HCT116 (cell line): Measurements from ENCODE around the gene LRRTM3. TPM values are rescaled to one million over a fixed set of nuclear protein-coding genes. Genes with fewer than 3 reads are reported as not detected.

Source experiments
- ATAC-seq: fragments of 200-7000 bp; cut with Tn5 transposase; 2 replicates; pipeline ENCODE4 v1.9.1; 2020; ENCODE audit warnings: mild to moderate bottlenecking, moderate library complexity
- BruUV-seq: library from RNA; stranded (reverse); fragments of 400-500 nt; replicated peaks from 2 replicates; lab custom pipeline; 2021; lab: Mats Ljungman, UMichigan
- CTCF ChIA-PET: fragments of 300-600 bp; sonication (Branson Sonifier 250); formaldehyde crosslinking; loops from one replicate; lab custom pipeline; 2021; ENCODE audit warnings: antibody characterized with exemption; lab: Charles Lee
- POLR2A ChIA-PET: fragments of 300-600, 350-600 bp; sonication (Branson Sonifier 250); formaldehyde crosslinking; loops from one replicate; lab custom pipeline; 2021; ENCODE audit warnings: antibody characterized with exemption; lab: Charles Lee
- RAD21 ChIA-PET, 2 experiments: fragments of 300-600 bp; sonication (Branson Sonifier 250); formaldehyde crosslinking; loops; one replicate each; lab custom pipeline; 2023; ENCODE audit warnings: low total read pairs in 2 of 2; ENCODE audit not compliant: uncharacterized antibody in 2 of 2, unreplicated experiment in 2 of 2, low non-redundant PET in 1 of 2; lab: Charles Lee
- DNase-seq: peaks from one replicate; pipeline ENCODE4 v3.0.0-alpha.2; 2010; ENCODE audit warnings: low read depth, low spot score
- H2AFZ ChIP-seq: fragments of 200-600 bp; shearing (Covaris generic), sonication (generic); 2 replicates; pipeline ENCODE4 v1.6.1; 2017; ENCODE audit warnings: low read depth, mixed run types, mixed read lengths, antibody characterized with exemption, low read length; ENCODE audit not compliant: poor library complexity, severe bottlenecking
- H3K27ac ChIP-seq: 2 replicates; pipeline ENCODE4 v1.5.1; 2012; ENCODE audit warnings: low read depth, low read length
- H3K27me3 ChIP-seq: fragments of 200-600 bp; sonication (generic); 2 replicates; pipeline ENCODE4 v1.6.1; 2016; ENCODE audit warnings: mixed run types, low read length, mixed read lengths; ENCODE audit not compliant: insufficient read depth
- H3K36me3 ChIP-seq, 2 experiments: fragments of 200-500 bp in 1 of 2; fragments of 200-600 bp in 1 of 2; sonication (Bioruptor generic) in 1 of 2; sonication (generic) in 1 of 2; 2 replicates each; pipeline versions ENCODE4 v1.5.1 to v1.6.1; 2014 to 2016; ENCODE audit warnings: low read length in 2 of 2, inconsistent platforms in 1 of 2, mixed read lengths in 1 of 2, mixed run types in 1 of 2; ENCODE audit not compliant: insufficient read depth in 2 of 2, control insufficient read depth in 1 of 2
- H3K4me1 ChIP-seq, 2 experiments: fragments of 200-600 bp in 1 of 2; sonication (generic) in 1 of 2; 2 replicates each; pipeline versions ENCODE4 v1.5.1 to v1.6.1; 2012 to 2017; ENCODE audit warnings: low read length in 2 of 2, inconsistent platforms in 1 of 2, mild to moderate bottlenecking in 1 of 2, mixed read lengths in 1 of 2, mixed run types in 1 of 2, moderate library complexity in 1 of 2; ENCODE audit not compliant: insufficient read depth in 2 of 2, control insufficient read depth in 1 of 2
- H3K4me2 ChIP-seq: fragments of 200-600 bp; sonication (generic); 2 replicates; pipeline ENCODE4 v1.6.1; 2017; ENCODE audit warnings: mixed run types, low read length, mixed read lengths
- H3K4me3 ChIP-seq, 2 experiments: fragments of 200-600 bp in 1 of 2; sonication (generic) in 1 of 2; replicated peaks in 1 of 2; 2 replicates each; pipeline ENCODE4 v1.5.1; 2011 to 2016; ENCODE audit warnings: low read length in 2 of 2, control low read depth in 1 of 2, low read depth in 1 of 2, mild to moderate bottlenecking in 1 of 2, mixed read lengths in 1 of 2, mixed run types in 1 of 2
- H3K79me2 ChIP-seq: fragments of 200-600 bp; sonication (generic); 2 replicates; pipeline ENCODE4 v1.6.1; 2017; ENCODE audit warnings: mild to moderate bottlenecking, mixed run types, low read length, moderate library complexity, mixed read lengths; ENCODE audit not compliant: insufficient read depth
- H3K9ac ChIP-seq: fragments of 200-600 bp; sonication (generic); 2 replicates; pipeline ENCODE4 v1.6.1; 2016; ENCODE audit warnings: low read length, mixed read lengths
- H3K9me2 ChIP-seq: fragments of 200-600 bp; sonication (generic), shearing (Covaris generic); 2 replicates; pipeline ENCODE4 v1.6.1; 2017; ENCODE audit warnings: mixed run types, mild to moderate bottlenecking, moderate library complexity; ENCODE audit not compliant: insufficient read depth
- H3K9me3 ChIP-seq, 2 experiments: fragments of 200-500 bp in 1 of 2; fragments of 200-600 bp in 1 of 2; sonication (Bioruptor generic) in 1 of 2; sonication (generic) in 1 of 2; 2 replicates each; pipeline ENCODE4 v1.6.1; 2014 to 2017; ENCODE audit warnings: low read length in 2 of 2, mixed read lengths in 2 of 2, inconsistent platforms in 1 of 2, low read depth in 1 of 2, mild to moderate bottlenecking in 1 of 2, mixed run types in 1 of 2, moderate library complexity in 1 of 2; ENCODE audit not compliant: control insufficient read depth in 1 of 2, insufficient read depth in 1 of 2
- H4K20me1 ChIP-seq: fragments of 200-600 bp; sonication (generic), shearing (Covaris generic); 2 replicates; pipeline ENCODE4 v1.6.1; 2017; ENCODE audit warnings: mixed run types, mild to moderate bottlenecking, moderate library complexity; ENCODE audit not compliant: insufficient read depth
- CBX3 ChIP-seq: IDR thresholded peaks from 2 replicates; pipeline ENCODE4 v1.6.1; 2012; ENCODE audit warnings: low read depth
- CEBPB ChIP-seq: IDR thresholded peaks from 2 replicates; pipeline ENCODE4 v1.6.1; 2012; ENCODE audit warnings: low read depth
- EGR1 ChIP-seq: IDR thresholded peaks from 2 replicates; pipeline ENCODE4 v1.6.1; 2012; ENCODE audit warnings: low read depth
- ELF1 ChIP-seq: IDR thresholded peaks from 2 replicates; pipeline ENCODE4 v1.6.1; 2012; ENCODE audit warnings: low read depth, borderline replicate concordance
- EZH2 ChIP-seq: fragments of 200-600 bp; sonication (generic); IDR thresholded peaks from 2 replicates; pipeline ENCODE4 v1.6.1; 2017; ENCODE audit warnings: antibody characterized with exemption, mixed run types
- EZH2phosphoT487 ChIP-seq: fragments of 200-600 bp; IDR thresholded peaks from 2 replicates; pipeline ENCODE4 v1.6.1; 2018; ENCODE audit warnings: antibody characterized with exemption, borderline replicate concordance
- JUND ChIP-seq: IDR thresholded peaks from 2 replicates; pipeline ENCODE4 v1.6.1; 2012
- POLR2AphosphoS5 ChIP-seq: IDR thresholded peaks from 2 replicates; pipeline ENCODE4 v1.6.1; 2011; ENCODE audit warnings: mild to moderate bottlenecking, low read depth, low read length, moderate library complexity
- RAD21 ChIP-seq: IDR thresholded peaks from 2 replicates; pipeline ENCODE4 v1.6.1; 2012; ENCODE audit warnings: low read depth, mild to moderate bottlenecking
- SIN3A ChIP-seq: IDR thresholded peaks from 2 replicates; pipeline ENCODE4 v1.6.1; 2012; ENCODE audit warnings: low read depth
- SP1 ChIP-seq: IDR thresholded peaks from 2 replicates; pipeline ENCODE4 v1.6.1; 2012; ENCODE audit warnings: low read depth
- SRF ChIP-seq: IDR thresholded peaks from 2 replicates; pipeline ENCODE4 v1.6.1; 2012; ENCODE audit warnings: low read depth
- YY1 ChIP-seq: IDR thresholded peaks from 2 replicates; pipeline ENCODE4 v1.6.1; 2011; ENCODE audit warnings: low read length, low read depth, moderate library complexity, mild to moderate bottlenecking; ENCODE audit not compliant: insufficient replicate concordance; ENCODE audit errors: extremely low read depth
- ZFX ChIP-seq: fragments of 450-650 bp; IDR thresholded peaks from 2 replicates; pipeline ENCODE4 v1.6.1; 2017
- ZNF274 ChIP-seq: fragments of 200-500 bp; sonication (Bioruptor generic); IDR thresholded peaks from 2 replicates; pipeline ENCODE4 v1.6.1; 2014; ENCODE audit warnings: mild to moderate bottlenecking, low read depth, low read length, inconsistent platforms
- intact Hi-C: fragments of 100-400 bp; cut with micrococcal nuclease; formaldehyde crosslinking; loops from 2 replicates; pipeline ENCODE4 v1.10.0; 2022
- total RNA-seq: library from RNA; stranded (reverse); gene quantifications from one replicate; pipeline ENCODE4 v1.2.1, GENCODE V29; 2021; ENCODE audit not compliant: unreplicated experiment
- TF ChIP-seq, protein P1 (sequence below): IDR thresholded peaks from 2 replicates; pipeline ENCODE4 v1.6.1; 2012; ENCODE audit warnings: low read depth
- TF ChIP-seq, protein P2 (sequence below): IDR thresholded peaks from 2 replicates; pipeline ENCODE4 v1.6.1; 2011; ENCODE audit warnings: mild to moderate bottlenecking, low read length, moderate library complexity; ENCODE audit not compliant: insufficient replicate concordance; ENCODE audit errors: extremely low read depth
- TF ChIP-seq, protein P3 (sequence below), 3 experiments: fragments of 200-600 bp in 1 of 3; sonication (generic) in 1 of 3; IDR thresholded peaks in 2 of 3; conservative IDR thresholded peaks in 1 of 3; 2 replicates each; pipeline ENCODE4 v1.5.1; 2012 to 2017; ENCODE audit warnings: low read depth in 2 of 3, low read length in 2 of 3, antibody characterized with exemption in 1 of 3, borderline replicate concordance in 1 of 3, control low read depth in 1 of 3, mild to moderate bottlenecking in 1 of 3, mixed read lengths in 1 of 3, mixed run types in 1 of 3, moderate library complexity in 1 of 3; ENCODE audit not compliant: insufficient read depth in 1 of 3
- TF ChIP-seq, protein P4 (sequence below): IDR thresholded peaks from 2 replicates; pipeline ENCODE4 v1.6.1; 2012
- TF ChIP-seq, protein P5 (sequence below): IDR thresholded peaks from 2 replicates; pipeline ENCODE4 v1.6.1; 2012

LRRTM3 gene
- total RNA-seq, 1 experiment from 2014 or later, result not detected

DNA sequence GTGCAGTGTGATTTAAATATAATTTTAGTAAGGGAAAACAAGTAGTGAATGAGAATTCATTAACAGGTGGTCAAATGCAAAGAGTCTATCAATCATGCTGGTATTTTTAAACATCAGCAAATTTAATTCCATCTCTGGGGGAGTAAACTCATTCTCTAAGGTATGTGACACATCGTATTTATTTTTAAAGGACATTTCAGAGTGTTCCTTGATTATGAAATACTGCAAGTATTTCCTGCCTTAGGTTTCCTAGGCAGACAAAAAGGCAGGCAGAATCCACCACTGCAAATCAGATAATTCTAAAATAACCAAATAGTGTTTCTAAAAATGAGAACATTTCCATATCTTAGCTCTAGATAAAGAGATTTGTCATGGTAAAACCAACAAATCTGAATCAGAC, 193.8 kb downstream of the LRRTM3 start:
- ATAC-seq, result no peak
- ChIA-PET CTCF (no interaction called here), POLR2A (no interaction called here), RAD21 (no interaction called here)
- no peaks in the 10 kb centered on the region for H4K20me1 ChIP-seq
- H3K36me3 ChIP-seq, result no peaks in the 10 kb centered on the region
- no peaks in the 10 kb centered on the region for H3K9me3 ChIP-seq
- H3K9ac ChIP-seq, result no peak overlapping the region
- no peak overlapping the region for H3K27ac ChIP-seq
- no peaks in the 10 kb centered on the region for H3K9me2 ChIP-seq
- no peaks in the 10 kb centered on the region for H3K79me2 ChIP-seq
- no peak overlapping the region for H3K4me3 ChIP-seq
- TF ChIP-seq ZFX, result no peak
- no peak for TF ChIP-seq JUND
- no peak for TF ChIP-seq YY1
- no peak for TF ChIP-seq SRF
- TF ChIP-seq CEBPB, result no peak
- TF ChIP-seq, protein P1, sequence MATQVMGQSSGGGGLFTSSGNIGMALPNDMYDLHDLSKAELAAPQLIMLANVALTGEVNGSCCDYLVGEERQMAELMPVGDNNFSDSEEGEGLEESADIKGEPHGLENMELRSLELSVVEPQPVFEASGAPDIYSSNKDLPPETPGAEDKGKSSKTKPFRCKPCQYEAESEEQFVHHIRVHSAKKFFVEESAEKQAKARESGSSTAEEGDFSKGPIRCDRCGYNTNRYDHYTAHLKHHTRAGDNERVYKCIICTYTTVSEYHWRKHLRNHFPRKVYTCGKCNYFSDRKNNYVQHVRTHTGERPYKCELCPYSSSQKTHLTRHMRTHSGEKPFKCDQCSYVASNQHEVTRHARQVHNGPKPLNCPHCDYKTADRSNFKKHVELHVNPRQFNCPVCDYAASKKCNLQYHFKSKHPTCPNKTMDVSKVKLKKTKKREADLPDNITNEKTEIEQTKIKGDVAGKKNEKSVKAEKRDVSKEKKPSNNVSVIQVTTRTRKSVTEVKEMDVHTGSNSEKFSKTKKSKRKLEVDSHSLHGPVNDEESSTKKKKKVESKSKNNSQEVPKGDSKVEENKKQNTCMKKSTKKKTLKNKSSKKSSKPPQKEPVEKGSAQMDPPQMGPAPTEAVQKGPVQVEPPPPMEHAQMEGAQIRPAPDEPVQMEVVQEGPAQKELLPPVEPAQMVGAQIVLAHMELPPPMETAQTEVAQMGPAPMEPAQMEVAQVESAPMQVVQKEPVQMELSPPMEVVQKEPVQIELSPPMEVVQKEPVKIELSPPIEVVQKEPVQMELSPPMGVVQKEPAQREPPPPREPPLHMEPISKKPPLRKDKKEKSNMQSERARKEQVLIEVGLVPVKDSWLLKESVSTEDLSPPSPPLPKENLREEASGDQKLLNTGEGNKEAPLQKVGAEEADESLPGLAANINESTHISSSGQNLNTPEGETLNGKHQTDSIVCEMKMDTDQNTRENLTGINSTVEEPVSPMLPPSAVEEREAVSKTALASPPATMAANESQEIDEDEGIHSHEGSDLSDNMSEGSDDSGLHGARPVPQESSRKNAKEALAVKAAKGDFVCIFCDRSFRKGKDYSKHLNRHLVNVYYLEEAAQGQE, result no peak
- TF ChIP-seq POLR2AphosphoS5, result no peak
- no peak for TF ChIP-seq CBX3
- TF ChIP-seq, protein P2, sequence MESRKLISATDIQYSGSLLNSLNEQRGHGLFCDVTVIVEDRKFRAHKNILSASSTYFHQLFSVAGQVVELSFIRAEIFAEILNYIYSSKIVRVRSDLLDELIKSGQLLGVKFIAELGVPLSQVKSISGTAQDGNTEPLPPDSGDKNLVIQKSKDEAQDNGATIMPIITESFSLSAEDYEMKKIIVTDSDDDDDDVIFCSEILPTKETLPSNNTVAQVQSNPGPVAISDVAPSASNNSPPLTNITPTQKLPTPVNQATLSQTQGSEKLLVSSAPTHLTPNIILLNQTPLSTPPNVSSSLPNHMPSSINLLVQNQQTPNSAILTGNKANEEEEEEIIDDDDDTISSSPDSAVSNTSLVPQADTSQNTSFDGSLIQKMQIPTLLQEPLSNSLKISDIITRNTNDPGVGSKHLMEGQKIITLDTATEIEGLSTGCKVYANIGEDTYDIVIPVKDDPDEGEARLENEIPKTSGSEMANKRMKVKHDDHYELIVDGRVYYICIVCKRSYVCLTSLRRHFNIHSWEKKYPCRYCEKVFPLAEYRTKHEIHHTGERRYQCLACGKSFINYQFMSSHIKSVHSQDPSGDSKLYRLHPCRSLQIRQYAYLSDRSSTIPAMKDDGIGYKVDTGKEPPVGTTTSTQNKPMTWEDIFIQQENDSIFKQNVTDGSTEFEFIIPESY, result no peak
- TF ChIP-seq, protein P3, sequence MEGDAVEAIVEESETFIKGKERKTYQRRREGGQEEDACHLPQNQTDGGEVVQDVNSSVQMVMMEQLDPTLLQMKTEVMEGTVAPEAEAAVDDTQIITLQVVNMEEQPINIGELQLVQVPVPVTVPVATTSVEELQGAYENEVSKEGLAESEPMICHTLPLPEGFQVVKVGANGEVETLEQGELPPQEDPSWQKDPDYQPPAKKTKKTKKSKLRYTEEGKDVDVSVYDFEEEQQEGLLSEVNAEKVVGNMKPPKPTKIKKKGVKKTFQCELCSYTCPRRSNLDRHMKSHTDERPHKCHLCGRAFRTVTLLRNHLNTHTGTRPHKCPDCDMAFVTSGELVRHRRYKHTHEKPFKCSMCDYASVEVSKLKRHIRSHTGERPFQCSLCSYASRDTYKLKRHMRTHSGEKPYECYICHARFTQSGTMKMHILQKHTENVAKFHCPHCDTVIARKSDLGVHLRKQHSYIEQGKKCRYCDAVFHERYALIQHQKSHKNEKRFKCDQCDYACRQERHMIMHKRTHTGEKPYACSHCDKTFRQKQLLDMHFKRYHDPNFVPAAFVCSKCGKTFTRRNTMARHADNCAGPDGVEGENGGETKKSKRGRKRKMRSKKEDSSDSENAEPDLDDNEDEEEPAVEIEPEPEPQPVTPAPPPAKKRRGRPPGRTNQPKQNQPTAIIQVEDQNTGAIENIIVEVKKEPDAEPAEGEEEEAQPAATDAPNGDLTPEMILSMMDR (IDR thresholded peaks at IDR 0.05 in 2 of 3, conservative IDR thresholded peaks at IDR 0.05 in 1 of 3; ENCODE audit: borderline replicate concordance in 1 of 3, insufficient read depth in 1 of 3, low read depth in 2 of 3, low read length in 2 of 3), result no peak
- no peak for TF ChIP-seq EZH2phosphoT487
- no peak for TF ChIP-seq EZH2
- no peak for TF ChIP-seq RAD21
- no peak for TF ChIP-seq ZNF274
- TF ChIP-seq SP1, result no peak
- TF ChIP-seq ELF1, result no peak
- TF ChIP-seq, protein P4, sequence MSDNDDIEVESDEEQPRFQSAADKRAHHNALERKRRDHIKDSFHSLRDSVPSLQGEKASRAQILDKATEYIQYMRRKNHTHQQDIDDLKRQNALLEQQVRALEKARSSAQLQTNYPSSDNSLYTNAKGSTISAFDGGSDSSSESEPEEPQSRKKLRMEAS, result no peak
- no peak for TF ChIP-seq EGR1
- TF ChIP-seq, protein P5, sequence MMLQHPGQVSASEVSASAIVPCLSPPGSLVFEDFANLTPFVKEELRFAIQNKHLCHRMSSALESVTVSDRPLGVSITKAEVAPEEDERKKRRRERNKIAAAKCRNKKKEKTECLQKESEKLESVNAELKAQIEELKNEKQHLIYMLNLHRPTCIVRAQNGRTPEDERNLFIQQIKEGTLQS, result no peak
- TF ChIP-seq SIN3A, result no peak
- no peaks in the 10 kb centered on the region for H3K27me3 ChIP-seq
- peaks cover 10 to 16% of the 10 kb centered on the region in 2 experiments for H3K4me1 ChIP-seq
- no peak overlapping the region for H2AFZ ChIP-seq
- BruUV-seq, result no TSS peak
- intact Hi-C loops, result no loop called here
- no peak for DNase-seq
- no peak overlapping the region for H3K4me2 ChIP-seq
